DMS 273 (cell line): ENCODE measurements around the gene MYO16.

Experiments
- DNase-seq: peaks from one replicate; lab custom pipeline; 2025; ENCODE audit not compliant: unreplicated experiment; lab: John Stamatoyannopoulos, UW

MYO16 gene

GRCh38 chr13:109166804-109167203, 537.4 kb downstream of the MYO16 start:
- DNase-seq, result no peak

DNA sequence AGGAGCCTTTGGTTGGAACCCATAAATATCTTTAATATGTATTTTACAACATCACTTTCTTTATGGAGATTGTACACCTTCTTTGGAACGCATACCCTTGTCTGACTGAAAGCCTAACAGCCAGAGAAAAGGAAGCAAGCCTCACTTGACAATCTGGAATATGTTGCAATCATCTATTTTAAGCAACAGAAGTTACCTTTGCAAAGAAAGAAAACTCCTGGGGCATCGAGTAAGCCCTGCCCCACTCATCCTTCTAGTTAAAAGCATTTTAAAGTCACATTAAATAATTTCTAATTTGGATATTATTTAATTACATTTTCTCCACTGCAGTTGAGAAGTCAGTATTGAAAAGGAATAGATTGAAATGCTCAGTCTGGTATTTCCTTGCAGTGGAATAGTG, 542.7 kb downstream of the MYO16 start:
- no peak for DNase-seq

DNA sequence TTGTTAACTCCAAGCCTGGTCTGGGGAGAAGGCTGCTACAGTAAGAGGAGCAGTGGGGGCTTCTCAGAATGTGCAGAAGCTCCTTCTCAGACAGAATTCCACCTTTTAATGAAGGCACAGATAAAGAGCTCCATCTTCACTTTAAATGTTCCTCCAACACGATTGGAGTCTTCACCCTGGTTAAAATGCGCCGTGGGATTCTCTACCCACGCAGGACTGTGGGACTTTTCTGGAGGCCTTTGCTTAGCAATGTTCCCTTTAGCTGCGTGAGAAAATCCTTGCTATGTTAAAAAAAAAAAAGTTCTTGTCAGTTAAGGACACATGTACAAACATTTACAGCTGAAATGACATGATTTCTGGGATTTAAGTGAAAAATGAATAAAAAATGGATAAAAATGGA, 546.3 kb downstream of the MYO16 start:
- DNase-seq, result no peak

DNA sequence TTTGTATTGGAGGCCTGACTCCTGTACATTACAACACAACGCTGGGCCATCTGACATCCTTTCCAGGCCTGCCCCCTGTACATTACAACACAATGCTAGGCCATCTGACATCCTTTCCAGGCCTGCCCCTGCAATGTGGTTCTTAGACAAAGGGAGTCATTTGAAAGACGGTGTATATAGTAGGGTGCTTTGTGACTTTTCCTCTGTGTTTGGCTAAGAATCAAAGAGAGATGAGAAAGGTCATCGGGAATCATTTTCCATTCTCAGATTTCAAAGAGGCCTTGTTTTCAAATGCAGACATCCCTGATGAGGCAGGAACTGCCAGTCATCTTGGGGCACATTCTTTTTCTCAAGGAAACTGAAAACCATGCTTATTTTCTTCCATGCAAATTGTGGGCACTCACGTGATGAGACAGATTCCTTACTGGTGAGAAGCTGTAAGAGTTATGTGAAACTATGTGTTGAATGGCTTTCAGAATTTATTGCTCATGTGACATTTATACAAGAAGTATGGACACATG, 551.6 kb downstream of the MYO16 start:
- DNase-seq, result no peak

- DNase-seq, result no peak
These were observed 553.5 kb downstream of the MYO16 start for GRCh38 chr13:109182777-109183465.

GRCh38 chr13:109191413-109191812, 562.0 kb downstream of the MYO16 start:
- no peak for DNase-seq

DNA sequence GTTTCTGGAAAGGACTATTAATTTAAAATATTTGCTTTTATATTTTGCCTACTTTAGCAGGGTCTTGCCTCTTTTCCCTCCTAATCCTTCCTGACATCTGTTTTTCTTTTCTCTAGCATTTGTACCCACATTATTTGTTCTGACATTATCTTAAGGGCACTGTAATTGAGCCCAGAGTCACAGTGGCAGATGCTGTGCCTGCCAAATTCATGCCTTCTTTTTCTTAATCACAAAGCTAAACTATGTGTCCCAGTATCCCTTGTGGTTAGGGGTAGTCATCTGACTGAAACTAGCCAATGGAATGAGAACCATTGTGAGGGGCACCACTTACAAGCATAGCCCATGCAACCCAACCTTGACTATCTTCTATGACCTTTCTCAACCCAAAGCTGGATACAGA, 562.9 kb downstream of the MYO16 start:
- no peak for DNase-seq

DNA sequence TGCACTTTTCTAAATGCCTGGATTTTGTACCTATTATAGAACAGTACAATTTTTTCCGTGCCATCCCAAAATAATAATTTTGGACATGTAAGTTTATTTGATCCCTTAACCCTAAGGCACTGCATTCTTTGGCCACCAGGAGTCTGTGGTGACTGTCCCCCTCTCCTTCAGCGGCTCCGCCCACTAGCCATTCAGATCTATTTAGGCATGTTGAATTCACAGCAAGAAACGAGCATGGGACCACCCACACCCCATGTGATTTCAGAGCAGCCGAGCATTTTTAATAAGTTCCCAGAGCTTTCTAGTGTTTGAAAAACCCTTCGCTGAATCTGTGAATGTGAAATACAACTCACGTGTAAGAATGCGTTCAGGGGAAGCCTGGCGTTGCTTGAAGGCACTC, 567.5 kb downstream of the MYO16 start:
- DNase-seq, result peak; percentile 8

DNA sequence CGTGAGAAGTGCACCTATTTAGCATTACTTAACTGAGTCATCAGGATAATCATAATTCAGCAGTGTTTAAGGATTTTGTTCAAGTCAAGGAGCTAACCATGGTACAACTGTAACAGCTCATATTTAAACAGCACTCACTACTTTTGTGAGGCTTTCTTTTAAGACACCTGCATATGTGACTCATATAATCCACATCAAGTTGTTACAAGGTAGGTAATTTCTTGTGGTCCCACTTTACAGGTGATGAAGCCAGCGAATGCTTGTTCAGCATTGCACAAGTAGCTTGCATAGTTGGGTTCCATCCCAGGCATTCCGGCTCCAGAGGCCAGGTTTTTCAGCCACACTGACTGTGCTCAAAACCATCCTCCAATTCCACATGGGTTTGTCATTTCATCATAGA, 569.2 kb downstream of the MYO16 start:
- no peak for DNase-seq

GRCh38 chr13:109199280-109199679, 569.9 kb downstream of the MYO16 start:
- no peak for DNase-seq

GRCh38 chr13:109200556-109200955, 571.1 kb downstream of the MYO16 start:
- DNase-seq, result no peak

- DNase-seq, result no peak
These were observed 574.2 kb downstream of the MYO16 start for GRCh38 chr13:109203587-109203986.

GRCh38 chr13:109204252-109204651, 574.8 kb downstream of the MYO16 start:
- no peak for DNase-seq

DNA sequence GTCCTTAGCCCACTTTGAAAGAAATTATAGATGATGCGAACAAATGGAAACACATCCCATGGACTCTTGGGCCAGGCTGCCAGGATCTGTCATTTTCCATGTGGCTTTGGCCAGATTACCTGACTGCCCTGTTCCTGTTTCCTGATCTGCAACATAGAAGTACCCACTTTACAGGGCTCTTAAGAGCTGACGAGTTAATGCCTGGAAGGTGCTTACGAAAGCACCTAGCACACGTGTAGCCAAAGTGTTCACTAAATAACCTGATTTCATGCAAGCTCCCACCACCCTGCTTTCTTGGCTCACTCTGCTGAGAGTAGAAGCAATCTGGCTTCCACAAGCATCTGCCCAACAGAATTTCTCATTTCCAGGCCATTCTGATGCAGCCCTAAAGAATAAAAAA, 575.2 kb downstream of the MYO16 start:
- DNase-seq, result no peak

DNA sequence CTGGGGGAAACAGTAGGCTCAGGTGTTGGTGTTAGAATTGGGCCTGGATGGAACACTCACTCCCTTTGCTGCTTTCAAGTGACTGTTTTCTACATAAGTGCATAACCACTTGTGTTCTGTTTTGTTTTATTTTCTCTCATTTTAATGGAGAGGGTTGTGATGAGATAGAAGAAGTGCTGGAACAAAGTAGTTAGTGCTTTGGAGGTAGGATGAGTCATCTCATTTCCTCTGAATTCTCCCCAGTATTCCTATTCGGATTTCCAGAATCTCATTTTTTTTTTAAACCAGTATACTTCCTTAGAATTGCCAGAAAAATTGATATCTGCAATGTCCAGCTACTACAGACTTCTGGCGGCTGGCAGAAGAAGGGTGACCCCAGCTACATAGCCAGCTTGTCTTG, 575.9 kb downstream of the MYO16 start:
- no peak for DNase-seq

- no peak for DNase-seq
These were observed 577.2 kb downstream of the MYO16 start for GRCh38 chr13:109206616-109207015.

GRCh38 chr13:109207622-109208021, 578.2 kb downstream of the MYO16 start:
- no peak for DNase-seq

DNA sequence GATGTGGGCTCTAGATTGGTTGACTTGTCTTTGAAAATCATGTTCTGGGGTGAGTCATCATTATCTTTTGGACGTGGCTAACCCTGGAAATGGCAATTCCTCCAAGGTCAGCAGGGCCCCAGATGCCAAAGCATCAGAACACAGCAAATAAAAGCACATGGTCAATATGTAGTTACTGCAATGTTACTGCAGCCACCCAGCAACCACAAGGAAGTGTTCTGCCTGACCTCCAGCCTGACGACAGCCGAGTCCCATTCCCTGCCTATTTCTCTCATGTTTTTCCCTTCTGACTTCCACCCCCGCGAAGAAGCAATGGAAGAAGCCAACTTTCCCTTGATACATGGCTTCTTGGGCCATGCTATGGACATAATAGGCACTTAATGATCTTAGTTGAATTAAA, 579.1 kb downstream of the MYO16 start:
- DNase-seq, result no peak

GRCh38 chr13:109209526-109209925, 580.1 kb downstream of the MYO16 start:
- no peak for DNase-seq

GRCh38 chr13:109211616-109212015, 582.2 kb downstream of the MYO16 start:
- no peak for DNase-seq

- DNase-seq, result no peak
These were observed 583.2 kb downstream of the MYO16 start for GRCh38 chr13:109212650-109213049.

DNA sequence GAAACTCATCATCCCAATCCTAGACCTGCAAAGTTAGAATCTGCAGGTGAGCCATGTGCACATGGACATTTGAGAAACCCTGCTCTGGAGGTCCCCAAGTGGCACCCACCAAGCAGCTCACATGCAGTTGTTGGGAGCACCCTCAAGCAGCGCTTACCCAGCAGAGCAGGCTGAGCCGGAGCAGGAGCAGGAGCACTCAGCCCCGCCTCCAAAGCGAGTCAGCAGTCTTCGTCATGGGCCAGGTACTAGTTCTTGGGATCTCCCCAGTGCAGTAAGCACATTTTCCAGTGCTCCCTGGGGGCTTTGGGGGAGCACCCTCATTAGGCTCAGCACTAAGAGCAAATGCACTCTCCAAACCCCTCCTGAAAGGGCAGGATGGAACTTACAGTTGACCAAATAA, 584.3 kb downstream of the MYO16 start:
- DNase-seq, result no peak

GRCh38 chr13:109214393-109214792, 585.0 kb downstream of the MYO16 start:
- DNase-seq, result no peak
